Activated naive CD8-positive, alpha-beta T cell (primary cell): ENCODE measurements around the gene DOCK3.
A peak's percentile ranks its signal among the peaks of the same experiment; 100 is the strongest.
"Not testable (repeated sequence)": the region's sequence is repeated elsewhere in the genome, so short reads cannot be mapped to it uniquely, and the experiment has no call there.

Experiments
- H3K27ac Mint-ChIP-seq: one replicate; pipeline ENCODE4 v1.8.0; 2021; ENCODE audit warnings: mixed read lengths
- H3K27me3 Mint-ChIP-seq: one replicate; pipeline ENCODE4 v1.8.0; 2021; ENCODE audit warnings: mixed read lengths
- H3K36me3 Mint-ChIP-seq: one replicate; pipeline ENCODE4 v1.8.0; 2021; ENCODE audit warnings: mixed read lengths
- H3K4me1 Mint-ChIP-seq: one replicate; pipeline ENCODE4 v1.8.0; 2021; ENCODE audit warnings: low read depth, mixed read lengths
- H3K4me3 Mint-ChIP-seq: one replicate; pipeline ENCODE4 v1.8.0; 2021; ENCODE audit warnings: mild to moderate bottlenecking, mixed read lengths
- H3K9me3 Mint-ChIP-seq: one replicate; pipeline ENCODE4 v1.8.0; 2021; ENCODE audit warnings: low read depth, mixed read lengths

Gene DOCK3

DNA sequence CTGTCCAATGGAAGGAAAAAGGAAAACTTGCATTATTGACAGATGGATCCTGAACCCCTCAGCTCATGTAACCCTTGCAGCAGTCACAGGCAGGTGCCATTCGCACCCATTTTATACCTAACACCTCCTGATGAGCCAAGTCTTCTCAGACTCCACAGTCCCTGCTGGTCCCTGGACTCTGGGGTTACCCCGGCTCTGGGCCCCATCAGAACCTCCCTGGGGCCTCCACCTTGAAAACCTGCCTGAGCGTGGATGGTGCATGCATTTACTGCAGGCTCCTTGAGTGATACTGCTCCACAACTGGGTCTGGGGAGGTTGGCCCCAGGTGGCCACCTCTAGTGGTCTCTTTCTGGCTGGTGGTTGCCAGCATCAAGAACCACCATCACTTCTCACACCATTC, 15.9 kb upstream of the DOCK3 start:
- Mint-ChIP-seq H3K36me3 (no peaks in the 10 kb centered on the region), H3K4me1 (peaks cover 18% of the 10 kb centered on the region), H3K27ac (no peak overlapping the region), H3K9me3 (no peaks in the 10 kb centered on the region), H3K4me3 (no peak overlapping the region), H3K27me3 (no peaks in the 10 kb centered on the region)

GRCh38 chr3:50660386-50660785, 14.3 kb upstream of the DOCK3 start:
- H3K9me3 Mint-ChIP-seq, result no peaks in the 10 kb centered on the region
- H3K4me3 Mint-ChIP-seq, result no peak overlapping the region
- H3K36me3 Mint-ChIP-seq, result no peaks in the 10 kb centered on the region
- H3K27ac Mint-ChIP-seq, result no peak overlapping the region
- H3K4me1 Mint-ChIP-seq, result peaks cover 11% of the 10 kb centered on the region
- H3K27me3 Mint-ChIP-seq, result no peaks in the 10 kb centered on the region

GRCh38 chr3:50661321-50661837, 13.3 kb upstream of the DOCK3 start:
- H3K4me3 Mint-ChIP-seq, result no peak overlapping the region
- no peak overlapping the region for H3K27ac Mint-ChIP-seq
- no peaks in the 10 kb centered on the region for H3K27me3 Mint-ChIP-seq
- H3K9me3 Mint-ChIP-seq, result no peaks in the 10 kb centered on the region
- peaks cover 14% of the 10 kb centered on the region for H3K4me1 Mint-ChIP-seq
- no peaks in the 10 kb centered on the region for H3K36me3 Mint-ChIP-seq

- Mint-ChIP-seq H3K4me1 (peaks cover 20% of the 10 kb centered on the region), H3K27me3 (no peaks in the 10 kb centered on the region), H3K9me3 (no peaks in the 10 kb centered on the region), H3K27ac (no peak overlapping the region), H3K4me3 (no peak overlapping the region), H3K36me3 (no peaks in the 10 kb centered on the region)
These were observed 12.3 kb upstream of the DOCK3 start for GRCh38 chr3:50662408-50662807.

DNA sequence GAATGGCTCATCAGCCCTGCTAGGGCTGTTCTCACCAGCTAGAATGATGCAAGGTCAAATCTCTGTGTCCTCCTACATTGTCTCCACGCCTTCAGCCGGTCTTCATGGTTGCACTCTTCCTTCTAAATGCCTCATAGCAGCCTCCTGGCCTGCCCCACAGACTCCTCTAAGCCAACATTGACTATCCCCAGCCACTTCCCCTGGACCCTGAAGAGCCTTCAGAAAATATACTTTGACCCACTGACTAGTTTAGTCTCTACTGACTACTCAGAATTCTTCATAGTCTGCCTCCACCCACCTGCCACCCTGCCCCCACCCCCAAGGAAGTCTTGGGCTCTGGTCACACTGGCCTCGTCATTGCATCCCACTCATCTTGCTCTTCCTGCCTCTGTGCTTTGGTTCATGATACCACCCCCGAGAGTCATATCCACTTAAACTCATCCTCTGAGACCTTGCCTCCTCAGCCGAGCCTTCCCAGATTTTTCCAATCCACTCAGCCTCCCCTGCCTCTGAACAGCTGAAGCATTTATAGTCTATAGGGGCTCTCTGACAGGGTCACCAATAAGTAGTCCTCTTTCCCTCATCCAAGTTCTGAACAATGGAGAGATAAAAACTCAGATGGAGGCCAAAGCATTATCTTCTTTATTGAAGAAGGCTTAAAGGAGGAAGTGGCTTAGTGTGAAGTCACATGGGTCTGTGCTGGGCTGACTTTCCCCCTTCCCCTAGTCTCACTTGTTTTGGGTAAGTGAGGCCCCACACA, 9.5 kb upstream of the DOCK3 start:
- Mint-ChIP-seq H3K27me3 (no peaks in the 10 kb centered on the region), H3K9me3 (no peaks in the 10 kb centered on the region), H3K27ac (no peak overlapping the region), H3K4me3 (no peak overlapping the region), H3K4me1 (peaks cover 20% of the 10 kb centered on the region), H3K36me3 (no peaks in the 10 kb centered on the region)

- not testable (repeated sequence) for H3K4me3 Mint-ChIP-seq, H3K36me3 Mint-ChIP-seq, H3K9me3 Mint-ChIP-seq, H3K27me3 Mint-ChIP-seq, H3K27ac Mint-ChIP-seq
- peaks cover 20% of the 10 kb centered on the region for H3K4me1 Mint-ChIP-seq
These were observed 8.9 kb upstream of the DOCK3 start for GRCh38 chr3:50665841-50666115.

DNA sequence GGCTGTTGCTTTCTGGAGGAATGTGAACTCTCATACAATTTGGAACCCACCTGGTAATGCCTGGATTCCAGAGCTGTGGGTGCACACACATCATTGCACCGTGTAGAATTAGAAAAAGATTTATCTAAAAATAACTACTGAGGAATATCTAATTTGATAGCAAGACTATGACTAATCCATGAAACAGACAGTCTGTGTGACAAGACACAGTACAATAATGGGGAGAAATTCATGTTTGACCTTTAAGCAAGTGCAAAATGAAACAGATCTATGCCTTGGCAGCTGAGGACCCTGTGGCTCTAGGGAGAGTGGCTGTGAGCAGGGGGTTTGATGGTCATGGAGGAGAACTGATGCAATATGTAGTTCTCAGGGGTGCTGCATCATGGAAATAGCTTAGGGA, 7.9 kb upstream of the DOCK3 start:
- Mint-ChIP-seq H3K4me3 (no peak overlapping the region), H3K36me3 (no peaks in the 10 kb centered on the region), H3K27ac (no peak overlapping the region), H3K9me3 (no peaks in the 10 kb centered on the region), H3K4me1 (peaks cover 20% of the 10 kb centered on the region), H3K27me3 (no peaks in the 10 kb centered on the region)

- peaks cover 18% of the 10 kb centered on the region for H3K4me1 Mint-ChIP-seq
- H3K4me3 Mint-ChIP-seq, result no peak overlapping the region
- H3K27ac Mint-ChIP-seq, result no peak overlapping the region
- no peaks in the 10 kb centered on the region for H3K9me3 Mint-ChIP-seq
- no peaks in the 10 kb centered on the region for H3K36me3 Mint-ChIP-seq
- peaks cover 17% of the 10 kb centered on the region for H3K27me3 Mint-ChIP-seq
These were observed 3.4 kb upstream of the DOCK3 start for GRCh38 chr3:50671331-50671730.

DNA sequence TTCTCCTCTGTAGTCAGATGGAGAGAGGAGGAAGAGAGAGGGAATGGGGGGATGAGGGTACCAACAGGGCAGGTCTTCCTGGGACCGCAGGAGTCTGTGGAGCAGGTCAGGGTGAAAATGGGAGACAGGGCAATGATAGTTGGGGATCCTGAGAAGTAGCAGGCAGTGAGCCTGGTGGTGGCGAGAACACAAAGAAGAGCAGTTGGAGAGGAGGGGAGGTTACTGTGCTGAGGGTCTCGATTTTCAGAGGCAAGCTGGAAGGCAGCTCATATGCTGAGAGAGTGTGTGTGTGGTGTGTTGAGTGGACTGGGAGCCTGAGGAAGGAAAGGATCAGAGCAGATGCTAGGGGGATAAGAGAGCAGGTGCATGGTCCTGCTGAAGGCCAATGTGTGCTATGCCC, 2.1 kb upstream of the DOCK3 start:
- peaks cover 12% of the 10 kb centered on the region for H3K4me1 Mint-ChIP-seq
- H3K27me3 Mint-ChIP-seq, result peaks cover 18% of the 10 kb centered on the region
- H3K27ac Mint-ChIP-seq, result no peak overlapping the region

DNA sequence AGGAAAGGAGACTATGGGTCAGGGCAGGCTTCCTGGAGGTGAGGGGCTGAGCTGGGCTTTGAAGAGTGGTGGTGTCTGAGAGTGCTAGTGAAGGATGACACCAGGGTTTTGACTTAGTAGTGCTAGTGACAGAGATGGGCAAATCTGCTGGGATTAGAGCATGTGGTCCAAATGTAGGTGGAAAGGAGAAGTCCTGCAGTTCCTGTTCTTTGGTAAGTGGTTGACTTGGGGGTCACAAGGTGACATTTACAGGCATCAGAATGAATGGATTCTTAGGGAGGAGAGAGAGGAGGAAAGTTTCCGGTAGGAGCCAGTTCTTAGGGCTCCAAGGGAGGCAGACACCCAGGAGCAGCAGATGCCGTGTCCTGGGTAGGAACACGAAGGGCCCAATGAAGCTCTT, 796 bp upstream of the DOCK3 start:
- no peaks in the 10 kb centered on the region for H3K9me3 Mint-ChIP-seq
- peak overlapping the region; percentile 82 for H3K4me3 Mint-ChIP-seq
- peak overlapping the region; percentile 58 for H3K27ac Mint-ChIP-seq
- H3K4me1 Mint-ChIP-seq, result peaks cover 12% of the 10 kb centered on the region
- no peaks in the 10 kb centered on the region for H3K36me3 Mint-ChIP-seq
- H3K27me3 Mint-ChIP-seq, result peaks cover 21% of the 10 kb centered on the region

More for the DNA sequence above, 2.1 kb upstream of the DOCK3 start:
- H3K4me3 Mint-ChIP-seq, result peak overlapping the region; percentile 82
- H3K36me3 Mint-ChIP-seq, result no peaks in the 10 kb centered on the region
- H3K9me3 Mint-ChIP-seq, result no peaks in the 10 kb centered on the region

DNA sequence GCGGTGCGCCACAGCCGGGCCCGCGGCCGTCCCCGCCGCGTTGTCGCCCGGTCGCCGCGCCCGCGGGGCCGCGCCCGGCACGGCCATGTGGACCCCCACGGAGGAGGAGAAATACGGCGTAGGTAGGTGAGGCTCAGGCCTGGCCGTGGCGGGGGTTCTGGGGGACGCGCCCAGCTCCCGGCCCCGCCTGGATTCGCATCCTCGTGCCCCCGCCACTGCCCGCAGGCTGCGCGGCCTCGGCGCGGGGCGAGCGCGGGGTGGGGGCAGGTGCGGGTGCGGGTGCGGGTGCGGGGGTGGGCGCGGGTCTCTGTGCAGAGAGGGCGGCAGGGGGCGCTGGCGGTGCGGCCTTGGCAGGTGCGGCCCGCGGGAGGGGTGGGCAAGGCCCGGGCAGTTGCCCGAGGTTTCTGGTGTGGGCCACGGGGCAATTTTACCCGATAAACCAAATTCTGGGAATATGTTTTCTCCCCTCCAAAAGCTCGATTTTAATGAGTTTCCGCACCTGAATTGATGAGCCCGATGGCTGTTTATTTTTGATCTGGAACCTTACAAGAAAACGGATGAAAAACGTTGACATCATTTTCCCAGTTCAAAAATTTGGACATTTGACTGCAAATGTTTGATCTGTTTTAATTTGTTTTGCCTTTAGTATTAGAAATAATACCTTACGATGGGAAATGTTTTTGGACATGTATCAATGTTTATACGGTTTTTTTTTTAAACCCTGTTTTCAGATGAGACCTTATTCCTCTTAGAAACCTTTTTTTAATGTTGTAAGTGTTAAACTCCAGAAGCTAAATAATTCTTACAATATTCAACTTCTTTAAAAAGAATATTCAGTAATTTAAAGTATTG, 678 bp downstream of the DOCK3 start:
- H3K27me3 Mint-ChIP-seq, result peaks cover 23% of the 10 kb centered on the region
- peaks cover 2% of the 10 kb centered on the region for H3K36me3 Mint-ChIP-seq
- peaks cover 12% of the 10 kb centered on the region for H3K4me1 Mint-ChIP-seq
- H3K4me3 Mint-ChIP-seq, result peak overlapping the region; percentile 87
- H3K27ac Mint-ChIP-seq, result peak overlapping the region; percentile 10
- H3K9me3 Mint-ChIP-seq, result no peaks in the 10 kb centered on the region

DNA sequence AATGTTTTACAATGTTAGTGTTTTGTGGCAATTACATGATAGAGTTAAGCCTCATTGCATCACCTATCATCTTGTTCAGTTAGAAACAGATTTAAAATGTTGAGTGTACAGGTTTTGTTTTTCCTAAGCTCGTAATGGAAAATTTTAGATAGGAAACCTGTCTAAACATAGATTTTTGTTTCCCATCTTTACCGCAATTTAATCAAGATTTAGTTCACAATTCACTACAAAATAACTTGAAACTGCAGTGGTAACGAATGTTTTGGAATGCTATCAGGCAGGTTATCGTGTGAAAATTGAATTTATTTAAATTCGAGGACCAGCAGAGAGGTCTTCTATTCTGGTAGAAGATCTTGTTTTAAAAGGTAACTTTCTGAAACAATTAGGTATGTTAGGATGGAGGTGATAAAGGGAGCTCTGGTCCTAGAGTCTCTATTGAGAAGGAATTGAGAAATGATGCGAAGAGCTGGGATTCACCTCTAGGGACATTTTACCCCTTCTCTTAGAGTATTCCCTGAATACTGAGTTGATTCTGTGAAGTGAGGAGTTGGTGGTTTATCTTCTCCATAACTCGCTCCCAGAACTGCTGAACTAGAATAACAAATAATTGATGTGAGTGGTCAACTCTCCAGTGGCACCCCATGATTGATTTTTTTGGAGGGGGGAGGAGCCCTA, 1.4 kb downstream of the DOCK3 start:
- H3K9me3 Mint-ChIP-seq, result no peaks in the 10 kb centered on the region
- peaks cover 12% of the 10 kb centered on the region for H3K4me1 Mint-ChIP-seq
- H3K4me3 Mint-ChIP-seq, result peak overlapping the region; percentile 87
- no peak overlapping the region for H3K27ac Mint-ChIP-seq
- H3K27me3 Mint-ChIP-seq, result peaks cover 26% of the 10 kb centered on the region
- H3K36me3 Mint-ChIP-seq, result peaks cover 2% of the 10 kb centered on the region

- H3K27me3 Mint-ChIP-seq, result peaks cover 6% of the 10 kb centered on the region
- H3K4me1 Mint-ChIP-seq, result peaks cover 2% of the 10 kb centered on the region
- H3K27ac Mint-ChIP-seq, result no peak overlapping the region
- H3K4me3 Mint-ChIP-seq, result no peak overlapping the region
- peaks cover 2% of the 10 kb centered on the region for H3K36me3 Mint-ChIP-seq
- no peaks in the 10 kb centered on the region for H3K9me3 Mint-ChIP-seq
These were observed 12.5 kb downstream of the DOCK3 start for GRCh38 chr3:50687127-50687751.

GRCh38 chr3:50687916-50688315, 13.2 kb downstream of the DOCK3 start:
- no peak overlapping the region for H3K4me3 Mint-ChIP-seq
- H3K27ac Mint-ChIP-seq, result no peak overlapping the region
- H3K36me3 Mint-ChIP-seq, result peaks cover 2% of the 10 kb centered on the region
- no peaks in the 10 kb centered on the region for H3K9me3 Mint-ChIP-seq
- H3K27me3 Mint-ChIP-seq, result peaks cover 5% of the 10 kb centered on the region
- H3K4me1 Mint-ChIP-seq, result peaks cover 2% of the 10 kb centered on the region

DNA sequence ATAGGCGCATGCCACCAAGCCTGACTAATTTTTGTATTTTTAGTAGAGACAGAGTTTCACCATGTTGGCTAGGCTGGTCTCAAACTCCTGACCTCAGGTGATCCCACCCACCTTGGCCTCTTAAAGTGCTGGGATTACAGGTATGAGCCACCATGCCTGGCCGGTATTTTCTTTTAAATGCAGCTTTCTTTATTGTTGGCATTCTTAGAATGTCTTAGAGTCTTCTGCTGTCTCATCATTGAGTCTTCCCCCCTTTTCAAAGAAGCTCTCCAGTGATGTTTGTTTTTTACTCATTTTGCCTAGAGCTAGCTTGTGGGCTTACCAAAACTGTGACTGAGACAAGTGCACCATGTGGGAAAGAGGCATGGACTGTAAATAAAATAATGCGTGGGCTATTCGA, 13.9 kb downstream of the DOCK3 start:
- not testable (repeated sequence) for H3K4me1 Mint-ChIP-seq, H3K9me3 Mint-ChIP-seq, H3K4me3 Mint-ChIP-seq

More for the DNA sequence above, 13.9 kb downstream of the DOCK3 start:
- not testable (repeated sequence) for H3K27me3 Mint-ChIP-seq, H3K36me3 Mint-ChIP-seq, H3K27ac Mint-ChIP-seq
